T-helper 1 cell treated with Interleukin-12 subunit alpha and Interleukin-12 subunit beta and Interleukin-4 antibody, amounts not matched to agents 30 ng/mL and 1 ng/mL, for 36 hours (primary cell): ENCODE results near the gene FGF8. TPM values are rescaled to one million over a fixed set of nuclear protein-coding genes. Genes with fewer than 3 reads are reported as not detected.

Experiments
- intact Hi-C: fragments of 100-400 bp; cut with micrococcal nuclease; formaldehyde crosslinking; loops from one replicate; pipeline ENCODE4 v1.15.1; 2024
- total RNA-seq: library from RNA; stranded (reverse); gene quantifications from 2 replicates; pipeline ENCODE4 v1.2.3, GENCODE V29; 2022

The FGF8 gene
- total RNA-seq: not detected in 2 replicates

DNA sequence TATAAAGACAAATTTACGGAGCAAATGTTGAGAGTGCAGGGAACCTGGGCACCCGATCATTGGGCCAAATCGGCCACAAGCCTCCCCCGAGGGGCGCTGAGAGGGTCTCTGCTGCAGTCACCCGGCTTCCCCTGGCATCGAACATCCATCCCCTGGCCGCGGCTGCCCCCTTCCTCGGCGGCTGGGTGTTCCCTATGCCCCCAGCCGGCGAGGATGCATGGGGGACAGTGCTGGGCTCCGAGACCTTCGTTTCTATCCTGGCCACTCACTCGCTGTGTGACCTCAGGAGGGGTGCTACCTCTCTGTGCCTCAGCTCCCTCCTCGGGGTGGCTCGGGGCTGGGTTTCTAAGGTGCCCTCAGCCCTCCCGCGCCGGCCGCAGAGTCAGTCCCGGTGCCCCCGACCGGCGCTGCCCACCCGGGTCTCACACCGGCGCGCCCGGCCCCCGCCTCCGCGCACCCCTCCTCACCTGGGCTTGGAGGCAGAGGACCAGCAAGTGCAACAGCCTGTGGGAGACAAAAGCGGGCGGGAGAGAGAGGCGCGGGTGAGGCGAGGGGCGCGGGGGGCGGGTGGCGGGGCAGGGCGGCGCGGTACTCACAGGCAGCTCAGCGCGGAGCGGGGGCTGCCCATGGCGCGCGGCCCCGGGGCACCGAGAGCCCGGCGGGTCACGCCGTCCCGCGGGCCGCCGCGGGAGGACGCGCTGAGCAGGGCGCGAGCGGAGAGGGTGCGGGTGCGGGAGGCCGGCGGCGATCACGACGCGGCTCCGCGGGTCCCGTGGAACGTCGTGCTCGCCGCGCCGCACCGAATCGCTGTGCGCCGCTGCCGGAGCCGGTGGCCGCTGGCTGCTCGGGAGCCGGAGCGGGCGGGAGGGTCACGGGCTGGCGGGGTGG lies at the start of gene FGF8:
FGF8 (minus strand) TSS at position 842 of the 888 bp plus-strand sequence; CDS start at position 628, 214 bp downstream.
- intact Hi-C loops: no loop called here

DNA sequence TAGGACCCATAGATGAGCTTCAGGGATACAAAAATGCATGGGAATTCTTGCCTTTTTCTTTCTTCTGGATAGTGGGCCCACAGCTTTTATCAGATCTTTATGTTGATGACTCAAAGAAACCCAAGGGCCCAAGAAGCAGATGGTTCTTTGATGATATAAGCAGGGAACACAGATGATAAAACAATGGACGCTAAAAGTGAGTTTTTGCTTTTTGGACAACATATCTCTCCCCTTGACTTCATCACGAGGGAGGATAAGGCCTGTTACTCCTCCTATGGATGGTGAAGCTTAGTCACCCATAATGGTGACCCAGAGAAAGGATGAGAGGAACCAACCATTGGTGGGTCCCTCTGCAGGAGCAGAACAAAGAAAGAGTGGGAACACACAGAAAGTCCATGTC lies 48.8 kb upstream of the FGF8 start:
- intact Hi-C loops: no loop called here

GRCh38 chr10:101818872-101819633 lies 43.1 kb upstream of the FGF8 start:
- intact Hi-C loops: loop anchor here (1.0 to 5.0 kb wide), 15 partner anchors 11 to 1447 kb away; partner anchors contain the start of genes ACTR1A, ARMH3, GBF1 and HPS6

DNA sequence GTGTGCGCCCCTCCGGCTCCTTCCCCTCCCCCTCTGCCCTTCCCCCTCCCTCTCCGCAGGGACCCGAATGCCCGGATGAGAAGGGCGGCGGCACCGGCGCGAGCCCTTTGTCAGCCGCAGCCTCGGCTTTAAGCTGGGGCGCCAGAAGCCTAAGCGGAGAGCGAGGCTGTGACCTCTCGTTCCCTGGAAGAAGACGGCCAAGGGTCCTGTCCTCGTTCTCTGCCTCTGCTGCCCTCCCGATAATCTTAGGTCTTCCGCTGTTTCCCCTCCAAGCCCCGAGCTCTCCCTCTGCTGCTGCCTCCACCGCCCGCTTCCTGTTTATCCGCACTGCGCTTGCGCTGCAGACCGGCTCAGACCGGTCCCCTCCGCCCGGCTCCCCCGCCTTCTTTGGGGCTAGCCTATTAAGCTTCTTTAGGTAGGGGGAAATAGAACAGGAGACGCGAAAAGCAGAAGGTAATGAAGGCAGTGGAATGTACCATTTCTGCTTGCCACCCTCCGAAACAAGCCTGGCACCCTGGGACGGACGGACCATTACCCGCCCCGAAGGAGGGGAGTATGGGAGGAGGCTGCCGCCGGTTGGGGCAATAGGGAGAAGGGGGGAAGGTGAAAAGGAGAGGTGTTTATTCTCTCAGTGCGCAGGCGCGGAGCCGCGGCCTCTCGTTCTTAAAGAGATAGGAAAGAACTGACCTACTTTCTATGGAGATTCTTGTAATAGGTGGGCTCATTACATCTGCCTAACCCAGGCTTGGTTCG lies 42.4 kb upstream of the FGF8 start, which contains the start of gene OGA:
OGA (minus strand) TSS at position 326 of the 753 bp plus-strand sequence. CDS start 422 bp downstream, outside the sequence.
- intact Hi-C loops: loop anchor here (1.0 to 5.0 kb wide), 15 partner anchors 12 to 1446 kb away; partner anchors contain the start of genes ACTR1A, ARMH3, GBF1 and HPS6

GRCh38 chr10:101817337-101818118 lies 41.6 kb upstream of the FGF8 start:
- intact Hi-C loops: loop anchor here (1.0 to 5.0 kb wide), 15 partner anchors 13 to 1445 kb away; partner anchors contain the start of genes ACTR1A, ARMH3, GBF1 and HPS6

GRCh38 chr10:101816913-101817336 lies 41.0 kb upstream of the FGF8 start:
- intact Hi-C loops: loop anchor here (5.0 kb wide), 2 partner anchors 430 to 1445 kb away; partner anchors contain the start of gene GBF1

DNA sequence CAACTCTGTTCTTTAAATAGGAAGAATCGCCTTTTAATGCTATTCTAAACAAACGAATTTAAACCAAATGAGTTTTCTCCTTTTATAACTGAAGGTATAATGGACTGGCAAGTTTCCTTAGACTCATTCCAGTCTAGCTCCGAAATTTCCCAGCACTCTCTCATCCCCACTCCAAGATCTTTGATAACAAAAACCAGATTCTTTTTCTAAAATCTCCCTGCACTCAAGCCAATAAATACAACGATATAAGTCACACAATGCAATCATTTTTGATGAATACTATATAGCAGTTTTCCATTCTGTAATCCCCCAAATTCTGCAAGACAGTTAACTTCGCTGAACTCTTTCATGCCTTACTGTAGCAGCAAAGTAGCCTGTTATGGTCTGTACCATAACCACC lies 40.5 kb upstream of the FGF8 start:
- intact Hi-C loops: loop anchor here (5.0 kb wide), 2 partner anchors 431 to 1444 kb away; partner anchors contain the start of gene GBF1

DNA sequence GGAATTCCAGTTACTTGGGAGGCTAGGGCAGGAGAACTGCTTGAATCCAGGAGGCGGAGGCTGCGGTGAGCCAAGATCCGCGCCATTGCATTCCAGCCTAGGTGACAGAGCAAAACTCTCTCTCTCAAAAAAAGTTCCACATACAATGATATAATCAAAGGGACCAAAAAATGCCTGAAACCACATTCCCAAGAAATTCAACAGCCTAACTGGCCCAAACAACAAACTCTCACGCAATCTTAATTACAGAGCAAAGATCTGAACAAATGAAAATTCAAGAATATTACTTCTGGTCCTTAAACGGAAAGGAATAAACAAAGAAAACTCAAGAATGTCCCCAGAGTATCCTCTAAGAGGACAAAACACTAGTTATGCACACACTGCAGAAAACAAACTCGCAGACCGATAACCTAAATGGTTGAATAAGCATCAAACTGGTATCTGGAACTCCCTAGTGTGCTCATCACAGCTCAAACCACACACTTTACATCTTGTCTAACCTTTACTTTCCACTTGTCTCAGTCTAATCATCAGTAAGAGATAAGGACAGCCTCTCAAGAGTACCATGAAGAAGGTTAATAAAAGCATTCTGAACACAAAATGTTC lies 38.7 kb upstream of the FGF8 start:
- intact Hi-C loops: loop anchor here (1.0 to 5.0 kb wide), 3 partner anchors 8 to 1442 kb away; partner anchors contain the start of gene GBF1

GRCh38 chr10:101812606-101813005 lies 36.7 kb upstream of the FGF8 start:
- intact Hi-C loops: no loop called here

DNA sequence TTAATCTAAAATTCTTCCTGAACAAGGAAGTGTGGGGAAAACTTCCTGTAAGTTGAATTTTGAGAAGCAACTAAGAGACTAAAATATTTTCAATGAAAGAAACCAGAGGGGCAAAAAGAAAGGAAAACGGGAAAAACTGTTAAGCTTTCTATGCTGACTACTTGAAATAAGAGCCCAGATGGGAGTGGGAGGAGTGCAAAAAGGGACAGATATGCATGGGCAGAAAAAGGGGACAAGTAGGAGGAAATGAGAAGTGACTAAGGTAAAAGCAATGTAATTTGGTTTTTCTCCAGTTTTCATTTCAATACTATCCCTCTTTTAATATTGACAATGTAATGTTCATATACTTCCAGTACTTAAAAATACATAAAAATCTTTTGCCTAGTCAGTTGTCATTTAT lies 31.2 kb upstream of the FGF8 start:
- intact Hi-C loops: no loop called here

- intact Hi-C loops: no loop called here
These were observed 27.6 kb upstream of the FGF8 start for GRCh38 chr10:101803511-101803910.

DNA sequence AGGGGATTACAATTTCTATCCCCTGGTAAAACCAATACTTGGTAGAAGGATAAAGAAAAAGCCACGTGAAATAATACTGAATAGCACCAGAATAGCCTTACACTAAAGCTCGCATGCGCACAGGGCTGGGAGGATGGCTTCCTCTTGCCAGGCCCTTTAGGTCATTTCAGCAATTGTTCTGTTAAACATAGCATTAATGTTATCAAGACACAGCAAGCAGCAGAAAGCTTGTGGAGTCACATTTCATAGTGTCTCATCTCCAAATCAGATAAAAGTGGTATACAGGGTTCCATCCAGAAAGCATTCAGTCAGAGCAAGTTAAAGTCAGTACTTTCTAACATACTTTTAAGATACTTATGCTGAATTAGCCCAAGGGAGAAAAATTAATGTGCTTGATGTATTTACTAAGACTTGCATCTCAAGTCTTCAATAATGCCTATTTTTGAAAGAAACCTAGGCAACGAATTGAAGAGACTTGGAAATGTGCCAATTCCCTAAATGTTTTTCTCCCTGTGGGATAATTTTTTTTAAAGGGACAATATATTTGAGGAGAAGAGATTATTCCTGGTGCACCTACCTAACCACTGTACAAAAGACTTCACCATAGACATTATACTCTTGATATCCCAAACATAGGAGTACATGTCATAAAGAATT lies 21.6 kb upstream of the FGF8 start:
- intact Hi-C loops: no loop called here

DNA sequence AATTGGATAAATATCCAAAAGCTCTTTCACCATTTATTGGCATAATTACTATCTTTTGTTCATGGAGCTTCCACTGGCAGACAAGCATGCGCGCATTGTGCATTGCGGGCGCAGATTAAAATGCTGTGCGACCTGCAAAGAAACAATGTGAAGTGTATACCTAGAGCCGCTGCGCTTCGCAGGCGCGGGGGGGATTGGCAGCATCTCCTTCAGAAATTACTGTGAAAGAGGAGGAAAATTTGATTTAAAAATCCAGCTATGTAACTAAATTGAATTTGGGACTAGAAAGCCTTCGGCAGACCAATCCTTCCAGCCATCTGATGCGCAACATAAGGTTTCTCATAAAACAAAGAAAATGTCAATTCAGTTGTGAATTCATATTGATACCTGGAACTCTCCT lies 17.6 kb upstream of the FGF8 start:
- intact Hi-C loops: no loop called here

- intact Hi-C loops: loop anchor here (10.0 kb wide), 2 partner anchors 725 to 755 kb away; partner anchors contain the start of genes KAZALD1, PDZD7 and SFXN3
These were observed 13.8 kb upstream of the FGF8 start for GRCh38 chr10:101789686-101790085.

DNA sequence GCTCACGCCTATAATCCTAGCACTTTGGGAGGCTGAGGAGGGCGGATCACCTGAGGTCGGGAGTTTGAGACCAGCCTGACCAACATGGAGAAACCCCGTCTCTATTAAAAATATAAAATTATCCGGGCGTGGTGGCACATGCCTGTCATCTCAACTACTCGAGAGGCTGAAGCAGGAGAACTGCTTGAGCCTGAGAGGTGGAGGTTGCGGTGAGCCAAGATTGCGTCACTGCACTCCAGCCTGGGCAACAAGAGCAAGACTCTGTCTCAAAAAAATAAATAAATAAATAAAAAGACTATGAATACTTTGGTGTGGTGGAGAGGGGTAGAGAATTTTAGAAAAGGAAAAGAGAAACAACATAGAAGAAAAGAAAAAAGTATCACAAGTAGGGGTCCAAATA lies 13.3 kb upstream of the FGF8 start:
- intact Hi-C loops: loop anchor here (10.0 kb wide), 2 partner anchors 724 to 754 kb away; partner anchors contain the start of genes KAZALD1, PDZD7 and SFXN3

GRCh38 chr10:101785801-101786200 lies 9.9 kb upstream of the FGF8 start:
- intact Hi-C loops: loop anchor here (10.0 kb wide), 2 partner anchors 721 to 751 kb away; partner anchors contain the start of genes KAZALD1, PDZD7 and SFXN3

- intact Hi-C loops: loop anchor here (10.0 kb wide), 2 partner anchors 720 to 750 kb away; partner anchors contain the start of genes KAZALD1, PDZD7 and SFXN3
These were observed 8.6 kb upstream of the FGF8 start for GRCh38 chr10:101784558-101784957.

GRCh38 chr10:101783736-101784118 lies 7.8 kb upstream of the FGF8 start:
- intact Hi-C loops: loop anchor here (1.0 to 10.0 kb wide), 10 partner anchors 35 to 1071 kb away; partner anchors contain the start of genes BORCS7, DPCD, HPS6 and KAZALD1
